ENCODE results near the gene ALDH8A1.
A peak's percentile ranks its signal among the peaks of the same experiment; 100 is the strongest.
"Not testable (repeated sequence)": the region's sequence is repeated elsewhere in the genome, so short reads cannot be mapped to it uniquely, and the experiment has no call there.

ALDH8A1 gene

GRCh38 chr6:134910593-134910935 is 39.3 kb downstream of the ALDH8A1 start:
- no peak for DNase-seq (ENCODE audit: low read depth in 3 of 3)

GRCh38 chr6:134909701-134910592 is 40.0 kb downstream of the ALDH8A1 start:
- no peak for DNase-seq (ENCODE audit: low read depth in 3 of 3)

GRCh38 chr6:134908906-134909516 is 40.9 kb downstream of the ALDH8A1 start:
- peak in 2 of 3 donors; percentile 1 to 12 for DNase-seq (ENCODE audit: low read depth in 3 of 3)

- not testable (repeated sequence) for DNase-seq (ENCODE audit: low read depth in 3 of 3)
These were observed 45.2 kb downstream of the ALDH8A1 start for GRCh38 chr6:134904731-134905130.

- no peak for DNase-seq (ENCODE audit: low read depth in 3 of 3)
These were observed 46.5 kb downstream of the ALDH8A1 start for GRCh38 chr6:134903448-134903847.

- DNase-seq (ENCODE audit: low read depth in 3 of 3), result no peak
These were observed 47.0 kb downstream of the ALDH8A1 start for GRCh38 chr6:134902936-134903335.

GRCh38 chr6:134902074-134902861 is 47.6 kb downstream of the ALDH8A1 start:
- DNase-seq (ENCODE audit: low read depth in 3 of 3), result no peak

GRCh38 chr6:134898575-134898974 is 51.3 kb downstream of the ALDH8A1 start:
- no peak for DNase-seq (ENCODE audit: low read depth in 3 of 3)

GRCh38 chr6:134898166-134898565 is 51.7 kb downstream of the ALDH8A1 start:
- not testable (repeated sequence) for DNase-seq (ENCODE audit: low read depth in 3 of 3)

- DNase-seq (ENCODE audit: low read depth in 3 of 3), result no peak
These were observed 53.0 kb downstream of the ALDH8A1 start for GRCh38 chr6:134896910-134897309.

GRCh38 chr6:134894800-134895199 is 55.1 kb downstream of the ALDH8A1 start:
- DNase-seq (ENCODE audit: low read depth in 3 of 3), result no peak

GRCh38 chr6:134892362-134892761 is 57.5 kb downstream of the ALDH8A1 start:
- no peak for DNase-seq (ENCODE audit: low read depth in 3 of 3)

GRCh38 chr6:134891633-134892032 is 58.3 kb downstream of the ALDH8A1 start:
- no peak for DNase-seq (ENCODE audit: low read depth in 3 of 3)

GRCh38 chr6:134888316-134888715 is 61.6 kb downstream of the ALDH8A1 start:
- no peak for DNase-seq (ENCODE audit: low read depth in 3 of 3)

GRCh38 chr6:134884752-134885151 is 65.1 kb downstream of the ALDH8A1 start:
- DNase-seq (ENCODE audit: low read depth in 3 of 3), result no peak

GRCh38 chr6:134883314-134883713 is 66.6 kb downstream of the ALDH8A1 start:
- DNase-seq (ENCODE audit: low read depth in 3 of 3), result no peak

- DNase-seq (ENCODE audit: low read depth in 3 of 3), result peak in 2 of 3 donors; percentile 10 to 28
These were observed 67.4 kb downstream of the ALDH8A1 start for GRCh38 chr6:134882426-134883038.

GRCh38 chr6:134880487-134881190 is 69.3 kb downstream of the ALDH8A1 start:
- DNase-seq (ENCODE audit: low read depth in 3 of 3), result no peak

- no peak for DNase-seq (ENCODE audit: low read depth in 3 of 3)
These were observed 71.8 kb downstream of the ALDH8A1 start for GRCh38 chr6:134878136-134878535.

- DNase-seq (ENCODE audit: low read depth in 3 of 3), result no peak
These were observed 74.5 kb downstream of the ALDH8A1 start for GRCh38 chr6:134875367-134875766.

Data from stimulated activated CD4-positive, alpha-beta T cell treated with anti-CD3 and anti-CD28 coated beads, TNF-alpha, amount 100 ng/mL, for 48 hours (primary cell).